ENCODE results near the gene ATP6AP1. TPM values are rescaled to one million over a fixed set of nuclear protein-coding genes. Genes with fewer than 3 reads are reported as not detected.

ATP6AP1 gene
- total and polyA plus RNA-seq, 2 donors (not counting 3 experiments of a cell fraction or from before 2014, with no cell fraction given): 145 to 322 TPM

DNA sequence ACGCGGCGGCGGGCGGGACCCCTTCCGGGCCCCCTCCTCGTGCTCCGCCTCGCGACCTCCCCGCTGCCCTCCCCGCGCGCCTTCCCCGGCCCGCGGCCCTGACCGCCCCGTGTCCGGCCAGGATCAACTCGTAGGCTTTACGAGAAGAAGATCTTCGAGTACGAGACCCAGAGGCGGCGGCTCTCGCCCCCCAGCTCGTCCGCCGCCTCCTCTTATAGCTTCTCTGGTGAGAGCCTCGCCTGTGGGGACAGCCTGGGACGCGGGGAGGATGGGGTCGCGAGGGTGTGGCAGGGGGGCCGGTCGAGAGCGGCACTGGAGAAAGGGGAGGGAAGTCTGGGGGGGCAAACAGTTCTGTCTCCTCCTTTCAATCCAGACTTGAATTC is 48.9 kb upstream of the ATP6AP1 start:
- intact Hi-C loops (cut with micrococcal nuclease): no loop called here
- no peaks in the 10 kb centered on the region for H3K27me3 ChIP-seq (ENCODE audit: control insufficient read depth in 2 of 2, insufficient read depth in 2 of 2, low read length in 2 of 2)
- peak overlapping the region; percentile 87 for H3K27ac ChIP-seq (ENCODE audit: insufficient read depth, low read depth, low read length)
- BruUV-seq (replicated peaks): TSS peak; percentile 74
- H3K9ac ChIP-seq (replicated peaks; ENCODE audit: extremely low read depth, insufficient read depth, low read length): peak overlapping the region; percentile 94
- H3K79me2 ChIP-seq (ENCODE audit: control insufficient read depth, insufficient read depth, low read length): peaks cover 17% of the 10 kb centered on the region
- H3K9me3 ChIP-seq (replicated peaks; ENCODE audit: control insufficient read depth, insufficient read depth, low read length): no peaks in the 10 kb centered on the region
- dilution Hi-C loops (cut with MboI; ENCODE audit: extremely low pct_ligation_motif_present, low sequenced_read_pairs): no loop called here
- H3K36me3 ChIP-seq (ENCODE audit: control insufficient read depth in 2 of 2, extremely low read depth in 1 of 2, insufficient read depth in 2 of 2, low read length in 2 of 2): no peaks in the 10 kb centered on the region
- peak overlapping the region; percentile 70 to 95 (median 78) for H3K4me3 ChIP-seq (replicated peaks in 1 of 3; ENCODE audit: insufficient read depth in 1 of 3, low read depth in 1 of 3, low read length in 3 of 3)
- TF ChIP-seq EZH2 (IDR thresholded peaks at IDR 0.05; ENCODE audit: borderline replicate concordance, low read depth, low read length, severe bottlenecking) (no peak), FOS (IDR thresholded peaks at IDR 0.05; ENCODE audit: borderline replicate concordance, insufficient read depth, low read length) (no peak), POLR2A (IDR thresholded peaks at IDR 0.05; ENCODE audit: low read depth, low read length) (no peak), POLR2AphosphoS5 (IDR thresholded peaks at IDR 0.05; ENCODE audit: insufficient read depth, low read depth, low read length) (no peak), MYC (IDR thresholded peaks at IDR 0.05; ENCODE audit: low read depth, low read length) (no peak), GATA2 (IDR thresholded peaks at IDR 0.05; ENCODE audit: insufficient read depth, insufficient read length, low read depth, low read length) (no peak), JUN (IDR thresholded peaks at IDR 0.05; ENCODE audit: borderline replicate concordance, insufficient read depth, insufficient read length, low read depth) (no peak)
- TF ChIP-seq, protein P1, sequence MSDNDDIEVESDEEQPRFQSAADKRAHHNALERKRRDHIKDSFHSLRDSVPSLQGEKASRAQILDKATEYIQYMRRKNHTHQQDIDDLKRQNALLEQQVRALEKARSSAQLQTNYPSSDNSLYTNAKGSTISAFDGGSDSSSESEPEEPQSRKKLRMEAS (IDR thresholded peaks at IDR 0.05; ENCODE audit: insufficient read depth, insufficient read length): no peak
- TF ChIP-seq, protein P2, sequence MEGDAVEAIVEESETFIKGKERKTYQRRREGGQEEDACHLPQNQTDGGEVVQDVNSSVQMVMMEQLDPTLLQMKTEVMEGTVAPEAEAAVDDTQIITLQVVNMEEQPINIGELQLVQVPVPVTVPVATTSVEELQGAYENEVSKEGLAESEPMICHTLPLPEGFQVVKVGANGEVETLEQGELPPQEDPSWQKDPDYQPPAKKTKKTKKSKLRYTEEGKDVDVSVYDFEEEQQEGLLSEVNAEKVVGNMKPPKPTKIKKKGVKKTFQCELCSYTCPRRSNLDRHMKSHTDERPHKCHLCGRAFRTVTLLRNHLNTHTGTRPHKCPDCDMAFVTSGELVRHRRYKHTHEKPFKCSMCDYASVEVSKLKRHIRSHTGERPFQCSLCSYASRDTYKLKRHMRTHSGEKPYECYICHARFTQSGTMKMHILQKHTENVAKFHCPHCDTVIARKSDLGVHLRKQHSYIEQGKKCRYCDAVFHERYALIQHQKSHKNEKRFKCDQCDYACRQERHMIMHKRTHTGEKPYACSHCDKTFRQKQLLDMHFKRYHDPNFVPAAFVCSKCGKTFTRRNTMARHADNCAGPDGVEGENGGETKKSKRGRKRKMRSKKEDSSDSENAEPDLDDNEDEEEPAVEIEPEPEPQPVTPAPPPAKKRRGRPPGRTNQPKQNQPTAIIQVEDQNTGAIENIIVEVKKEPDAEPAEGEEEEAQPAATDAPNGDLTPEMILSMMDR (IDR thresholded peaks at IDR 0.05; ENCODE audit: extremely low read depth in 1 of 2, insufficient read depth in 1 of 2, low read depth in 1 of 2, low read length in 2 of 2): no peak
- H4K20me1 ChIP-seq (replicated peaks; ENCODE audit: control insufficient read depth, extremely low read depth, insufficient read depth, low read length): no peaks in the 10 kb centered on the region
- no peak overlapping the region for H2AFZ ChIP-seq (ENCODE audit: low read depth, low read length)
- CTCF ChIA-PET: interaction anchor here (0.6 kb wide), 1 partner anchor 20 kb away, joined by 3 read pairs; no protein-coding TSS in a partner anchor
- POLR2A ChIA-PET: interaction anchor here (1.0 to 1.2 kb wide), 3 partner anchors 8 to 18 kb away, joined by 4 read pairs; no protein-coding TSS in a partner anchor
- peak overlapping the region; percentile 51 for H3K4me2 ChIP-seq (ENCODE audit: insufficient read depth, low read length)
- H3K4me1 ChIP-seq (ENCODE audit: control insufficient read depth, extremely low read depth, insufficient read depth, low read length): peaks cover 9% of the 10 kb centered on the region
- DNase-seq (ENCODE audit: low read depth, low spot score) (no peak), FAIRE-seq (no peak)
- H3K9me1 ChIP-seq (replicated peaks; ENCODE audit: control insufficient read depth, extremely low read depth, insufficient read depth, low read length): no peaks in the 10 kb centered on the region
